ENCODE data around the gene ABR.

The ABR gene

DNA sequence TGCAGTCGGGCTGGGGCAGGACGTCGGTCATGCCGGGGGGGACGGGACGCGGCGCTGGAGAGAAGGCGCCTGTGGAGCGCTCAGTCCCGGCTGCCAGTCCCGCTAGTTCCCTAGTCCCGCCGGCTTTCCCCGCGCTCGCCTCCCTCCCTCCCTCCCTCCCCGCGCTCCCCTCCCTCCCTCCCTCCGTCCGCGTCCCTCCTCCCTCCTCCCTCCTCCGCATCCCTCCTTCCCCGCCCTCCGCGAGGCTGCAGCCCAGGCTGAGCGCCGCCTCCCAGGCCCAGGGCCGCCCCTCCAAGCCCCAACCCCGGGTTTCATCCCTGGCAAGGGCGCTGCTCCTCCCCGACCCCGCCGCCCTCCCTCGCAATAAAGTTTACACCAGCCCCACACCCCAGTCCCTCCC, 148.1 kb downstream of the ABR start:
- no peak overlapping the region for H3K27ac ChIP-seq
- no peak for TF ChIP-seq ZFX (IDR thresholded peaks at IDR 0.05; ENCODE audit: borderline replicate concordance)
- TF ChIP-seq, protein P1, sequence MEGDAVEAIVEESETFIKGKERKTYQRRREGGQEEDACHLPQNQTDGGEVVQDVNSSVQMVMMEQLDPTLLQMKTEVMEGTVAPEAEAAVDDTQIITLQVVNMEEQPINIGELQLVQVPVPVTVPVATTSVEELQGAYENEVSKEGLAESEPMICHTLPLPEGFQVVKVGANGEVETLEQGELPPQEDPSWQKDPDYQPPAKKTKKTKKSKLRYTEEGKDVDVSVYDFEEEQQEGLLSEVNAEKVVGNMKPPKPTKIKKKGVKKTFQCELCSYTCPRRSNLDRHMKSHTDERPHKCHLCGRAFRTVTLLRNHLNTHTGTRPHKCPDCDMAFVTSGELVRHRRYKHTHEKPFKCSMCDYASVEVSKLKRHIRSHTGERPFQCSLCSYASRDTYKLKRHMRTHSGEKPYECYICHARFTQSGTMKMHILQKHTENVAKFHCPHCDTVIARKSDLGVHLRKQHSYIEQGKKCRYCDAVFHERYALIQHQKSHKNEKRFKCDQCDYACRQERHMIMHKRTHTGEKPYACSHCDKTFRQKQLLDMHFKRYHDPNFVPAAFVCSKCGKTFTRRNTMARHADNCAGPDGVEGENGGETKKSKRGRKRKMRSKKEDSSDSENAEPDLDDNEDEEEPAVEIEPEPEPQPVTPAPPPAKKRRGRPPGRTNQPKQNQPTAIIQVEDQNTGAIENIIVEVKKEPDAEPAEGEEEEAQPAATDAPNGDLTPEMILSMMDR (IDR thresholded peaks at IDR 0.05), result no peak

DNA sequence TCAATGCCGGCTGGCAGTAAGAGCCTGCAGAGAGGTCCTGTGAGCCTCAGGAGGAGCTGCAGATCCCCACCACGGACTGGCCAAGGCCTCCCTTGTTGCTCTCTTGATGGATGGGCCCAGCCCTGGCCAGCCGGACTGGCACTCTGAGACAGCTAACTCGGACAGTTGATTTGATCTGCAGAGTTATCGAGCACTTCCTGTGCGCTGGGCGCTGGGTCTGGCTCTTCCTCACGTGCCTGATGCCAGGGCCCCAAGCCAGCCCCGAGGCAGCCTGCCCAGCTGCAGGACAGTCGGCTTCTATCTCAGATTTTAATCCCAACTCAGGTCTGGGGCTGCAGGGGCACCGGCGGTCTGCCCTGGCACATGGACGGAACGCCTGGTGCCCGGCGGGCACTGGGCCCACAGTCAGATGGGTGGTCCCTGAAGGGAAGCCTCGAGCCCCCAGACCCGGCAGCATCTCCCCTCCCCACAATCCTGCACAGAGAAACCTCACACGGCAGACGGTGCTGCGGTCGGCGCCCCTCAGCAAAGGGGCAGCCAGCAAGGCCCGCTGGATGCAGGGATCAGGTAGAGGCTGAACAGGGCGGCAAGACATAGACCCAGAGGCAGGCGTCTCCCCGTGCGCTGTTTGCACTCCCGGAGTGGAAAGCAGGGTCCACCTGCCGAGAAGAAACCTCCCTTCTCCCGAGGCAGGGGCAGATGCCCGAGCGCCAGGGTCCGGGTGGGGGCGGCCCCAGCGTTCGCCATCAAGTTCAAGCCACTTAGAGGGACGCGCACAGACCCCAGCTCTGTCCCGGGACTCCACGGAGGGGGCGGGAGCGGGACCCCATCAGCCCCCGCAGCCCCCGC, 148.9 kb downstream of the ABR start:
- TF ChIP-seq, protein P1 (IDR thresholded peaks at IDR 0.05), result no peak
- TF ChIP-seq ZFX (IDR thresholded peaks at IDR 0.05; ENCODE audit: borderline replicate concordance), result no peak
- no peak overlapping the region for H3K27ac ChIP-seq

DNA sequence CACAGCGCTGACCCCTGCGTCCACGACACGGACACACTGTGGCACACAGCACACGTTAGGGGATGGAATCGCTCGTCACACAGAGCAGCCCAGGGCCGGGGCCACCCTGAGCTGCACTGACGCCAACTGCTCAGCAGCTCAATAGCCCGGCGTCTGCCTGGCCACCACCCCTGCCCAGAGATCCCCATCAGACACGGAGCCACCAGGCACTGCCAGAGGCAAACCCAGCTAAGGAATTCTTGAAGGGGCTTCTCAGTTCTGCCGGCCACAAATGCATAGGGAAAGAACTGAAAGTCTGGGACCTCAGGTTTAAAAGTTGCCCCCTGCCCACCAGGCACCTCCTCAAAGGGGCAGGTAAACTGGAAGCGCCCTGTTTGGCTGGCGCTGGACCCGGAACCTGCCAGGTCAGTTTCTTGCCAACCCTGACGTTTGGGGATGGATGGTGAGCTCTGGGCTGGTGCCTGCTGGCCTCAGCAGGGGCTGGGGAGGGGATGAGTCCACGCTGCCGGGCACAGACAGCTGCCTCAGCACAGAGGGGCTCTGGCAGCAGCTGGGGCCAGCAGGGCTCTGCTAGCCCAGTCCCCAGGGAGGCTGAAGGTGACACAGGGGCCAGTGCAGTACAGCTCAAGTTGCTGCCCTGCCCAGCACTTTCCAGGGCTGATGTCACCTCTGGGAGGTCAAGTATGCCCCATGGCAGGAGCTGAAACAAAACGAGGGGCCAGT, 149.7 kb downstream of the ABR start:
- no peak for TF ChIP-seq ZFX (IDR thresholded peaks at IDR 0.05; ENCODE audit: borderline replicate concordance)
- TF ChIP-seq, protein P1 (IDR thresholded peaks at IDR 0.05), result no peak
- no peak overlapping the region for H3K27ac ChIP-seq

DNA sequence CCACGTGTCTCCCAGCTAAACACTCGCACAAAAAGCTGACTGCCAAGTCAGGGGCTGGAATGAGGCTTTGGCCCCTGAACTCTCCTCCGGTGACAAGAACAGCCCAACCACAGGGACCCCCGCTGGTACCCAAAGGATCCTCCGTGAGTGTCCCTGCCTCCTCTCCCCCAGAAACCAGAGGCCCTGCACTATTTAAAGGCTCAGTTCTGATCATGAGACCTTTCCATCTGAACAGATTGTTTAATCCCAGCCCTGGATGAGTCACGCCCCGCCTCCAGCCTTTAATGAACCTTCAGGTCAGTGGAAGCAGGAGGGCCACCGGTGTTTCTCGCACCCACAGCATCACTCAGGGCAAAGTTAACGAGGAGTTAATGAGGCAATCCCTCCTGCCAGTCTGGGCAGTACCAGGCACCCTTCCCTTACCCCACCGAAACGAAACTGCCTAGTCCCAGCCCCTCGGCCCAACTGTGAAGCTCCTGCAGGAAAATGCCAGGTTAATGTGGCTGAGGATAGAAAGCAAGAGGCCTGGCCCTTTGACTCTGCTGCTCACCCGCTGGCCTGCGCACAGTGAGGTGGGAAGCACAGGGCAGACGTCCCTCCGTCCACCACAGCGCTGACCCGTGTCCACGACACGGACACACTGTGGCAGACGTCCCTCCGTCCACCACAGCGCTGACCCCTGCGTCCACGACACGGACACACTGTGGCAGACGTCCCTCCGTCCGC, 150.4 kb downstream of the ABR start:
- TF ChIP-seq, protein P1 (IDR thresholded peaks at IDR 0.05), result no peak
- TF ChIP-seq ZFX (IDR thresholded peaks at IDR 0.05; ENCODE audit: borderline replicate concordance), result no peak
- no peak overlapping the region for H3K27ac ChIP-seq

DNA sequence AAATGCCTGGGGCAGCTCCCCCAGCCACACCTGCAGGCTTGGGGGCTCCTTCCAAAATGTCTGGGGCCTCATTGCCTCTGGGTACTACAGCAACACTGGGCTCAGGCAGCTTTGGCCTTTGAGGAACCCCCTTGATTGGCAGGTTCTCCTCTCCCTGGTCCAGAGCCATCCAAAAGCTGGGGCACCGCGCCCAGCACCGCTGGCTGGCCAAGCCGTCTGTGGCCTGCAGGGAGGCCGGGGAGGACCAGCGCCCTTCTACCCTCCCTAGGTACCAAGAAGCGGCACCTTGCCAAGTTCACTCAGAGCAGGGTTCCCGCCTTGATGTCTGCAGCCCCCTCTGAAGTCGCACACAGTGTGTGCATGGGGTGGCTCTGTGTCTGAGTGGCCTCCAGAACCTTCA, 152.7 kb downstream of the ABR start:
- H3K27ac ChIP-seq, result no peak overlapping the region
- TF ChIP-seq, protein P1 (IDR thresholded peaks at IDR 0.05), result no peak
- TF ChIP-seq ZFX (IDR thresholded peaks at IDR 0.05; ENCODE audit: borderline replicate concordance), result no peak

DNA sequence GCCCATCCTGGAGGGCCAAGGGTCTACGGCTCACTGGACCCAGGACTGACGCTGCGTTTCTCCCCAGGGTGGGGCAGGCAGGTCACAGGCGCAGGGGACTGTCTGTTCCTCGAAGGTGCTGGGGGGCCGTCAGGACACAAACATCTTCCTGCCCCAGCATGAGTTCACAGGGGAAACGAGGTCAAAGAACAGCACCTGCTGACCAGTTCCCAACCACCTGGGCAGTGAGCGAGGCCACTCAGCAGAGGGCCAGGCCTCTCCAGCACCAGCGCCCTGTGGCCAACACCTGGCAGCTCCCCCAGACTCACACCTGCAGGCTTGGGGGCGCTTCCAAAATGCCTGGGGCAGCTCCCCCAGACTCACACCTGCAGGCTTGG, 153.2 kb downstream of the ABR start:
- TF ChIP-seq, protein P1 (IDR thresholded peaks at IDR 0.05), result no peak
- no peak for TF ChIP-seq ZFX (IDR thresholded peaks at IDR 0.05; ENCODE audit: borderline replicate concordance)
- H3K27ac ChIP-seq, result no peak overlapping the region

All from 22Rv1 (cell line).